Glutamatergic neuron (in vitro differentiated cells): ENCODE measurements around the gene CNN3. TPM values are rescaled to one million over a fixed set of nuclear protein-coding genes. Genes with fewer than 3 reads are reported as not detected.
A peak's percentile ranks its signal among the peaks of the same experiment; 100 is the strongest.

ENCODE experiments used
- DNase-seq: peaks from one replicate; pipeline ENCODE4 v3.0.0; 2022
- H3K27ac Mint-ChIP-seq: one replicate; pipeline ENCODE4 v1.8.0; 2020; ENCODE audit warnings: mild to moderate bottlenecking, mixed read lengths, inconsistent platforms; ENCODE audit not compliant: unreplicated experiment
- H3K27me3 Mint-ChIP-seq: one replicate; pipeline ENCODE4 v1.8.0; 2020; ENCODE audit warnings: mild to moderate bottlenecking, moderate library complexity, mixed read lengths, inconsistent platforms; ENCODE audit not compliant: unreplicated experiment
- H3K36me3 Mint-ChIP-seq: one replicate; pipeline ENCODE4 v1.8.0; 2020; ENCODE audit warnings: mild to moderate bottlenecking, mixed read lengths, inconsistent platforms; ENCODE audit not compliant: unreplicated experiment
- H3K4me1 Mint-ChIP-seq: one replicate; pipeline ENCODE4 v1.8.0; 2020; ENCODE audit warnings: mild to moderate bottlenecking, low read depth, mixed read lengths, inconsistent platforms; ENCODE audit not compliant: unreplicated experiment
- H3K4me3 Mint-ChIP-seq: one replicate; pipeline ENCODE4 v1.8.0; 2020; ENCODE audit warnings: mild to moderate bottlenecking, mixed read lengths, inconsistent platforms; ENCODE audit not compliant: unreplicated experiment
- H3K9me3 Mint-ChIP-seq: one replicate; pipeline ENCODE4 v1.8.0; 2020; ENCODE audit warnings: mild to moderate bottlenecking, moderate library complexity, mixed read lengths, inconsistent platforms; ENCODE audit not compliant: unreplicated experiment
- total RNA-seq: library from RNA; stranded (reverse); fragmentation: NEBNext Ultra II Directional; extraction: Animal tissue kit (Norgen Biotek cat#: 25700); gene quantifications from one replicate; pipeline ENCODE4 v1.2.1, GENCODE V29; 2021; ENCODE audit not compliant: unreplicated experiment
- TF ChIP-seq, protein P1 (sequence below): fragments of 200-600 bp; sonication (generic); IDR thresholded peaks from one replicate; pipeline ENCODE4 v1.5.0; 2021; ENCODE audit not compliant: partially characterized antibody, unreplicated experiment

Gene CNN3
- total RNA-seq, 1 donor from 2014 or later: 383 TPM

DNA sequence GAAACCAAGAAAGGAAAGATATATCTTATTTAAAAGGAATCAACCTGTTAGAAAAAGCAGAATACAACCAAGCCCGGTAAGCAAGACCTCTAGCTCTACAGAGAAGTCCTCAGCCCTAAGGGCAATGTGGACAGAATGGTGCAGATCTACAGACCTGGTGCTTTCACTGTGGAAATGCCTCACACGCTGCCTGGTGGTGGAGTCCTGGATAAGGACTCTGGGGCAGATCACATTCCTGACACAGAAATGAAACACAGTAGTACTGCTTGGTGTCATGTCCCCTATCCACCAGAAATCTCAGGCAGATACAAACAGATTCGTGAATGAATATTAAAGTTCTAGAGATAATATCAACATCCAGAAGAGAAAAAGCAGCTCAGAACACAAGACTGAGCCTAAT lies 6.8 kb downstream of the CNN3 start:
- H3K27ac Mint-ChIP-seq: no peak overlapping the region
- peaks cover 60% of the 10 kb centered on the region for H3K4me1 Mint-ChIP-seq
- peak overlapping the region; percentile 45 for H3K4me3 Mint-ChIP-seq
- peaks cover 9% of the 10 kb centered on the region for H3K9me3 Mint-ChIP-seq
- no peak for DNase-seq
- peaks cover 4% of the 10 kb centered on the region for H3K36me3 Mint-ChIP-seq
- TF ChIP-seq, protein P1, sequence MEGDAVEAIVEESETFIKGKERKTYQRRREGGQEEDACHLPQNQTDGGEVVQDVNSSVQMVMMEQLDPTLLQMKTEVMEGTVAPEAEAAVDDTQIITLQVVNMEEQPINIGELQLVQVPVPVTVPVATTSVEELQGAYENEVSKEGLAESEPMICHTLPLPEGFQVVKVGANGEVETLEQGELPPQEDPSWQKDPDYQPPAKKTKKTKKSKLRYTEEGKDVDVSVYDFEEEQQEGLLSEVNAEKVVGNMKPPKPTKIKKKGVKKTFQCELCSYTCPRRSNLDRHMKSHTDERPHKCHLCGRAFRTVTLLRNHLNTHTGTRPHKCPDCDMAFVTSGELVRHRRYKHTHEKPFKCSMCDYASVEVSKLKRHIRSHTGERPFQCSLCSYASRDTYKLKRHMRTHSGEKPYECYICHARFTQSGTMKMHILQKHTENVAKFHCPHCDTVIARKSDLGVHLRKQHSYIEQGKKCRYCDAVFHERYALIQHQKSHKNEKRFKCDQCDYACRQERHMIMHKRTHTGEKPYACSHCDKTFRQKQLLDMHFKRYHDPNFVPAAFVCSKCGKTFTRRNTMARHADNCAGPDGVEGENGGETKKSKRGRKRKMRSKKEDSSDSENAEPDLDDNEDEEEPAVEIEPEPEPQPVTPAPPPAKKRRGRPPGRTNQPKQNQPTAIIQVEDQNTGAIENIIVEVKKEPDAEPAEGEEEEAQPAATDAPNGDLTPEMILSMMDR: no peak
- no peaks in the 10 kb centered on the region for H3K27me3 Mint-ChIP-seq

DNA sequence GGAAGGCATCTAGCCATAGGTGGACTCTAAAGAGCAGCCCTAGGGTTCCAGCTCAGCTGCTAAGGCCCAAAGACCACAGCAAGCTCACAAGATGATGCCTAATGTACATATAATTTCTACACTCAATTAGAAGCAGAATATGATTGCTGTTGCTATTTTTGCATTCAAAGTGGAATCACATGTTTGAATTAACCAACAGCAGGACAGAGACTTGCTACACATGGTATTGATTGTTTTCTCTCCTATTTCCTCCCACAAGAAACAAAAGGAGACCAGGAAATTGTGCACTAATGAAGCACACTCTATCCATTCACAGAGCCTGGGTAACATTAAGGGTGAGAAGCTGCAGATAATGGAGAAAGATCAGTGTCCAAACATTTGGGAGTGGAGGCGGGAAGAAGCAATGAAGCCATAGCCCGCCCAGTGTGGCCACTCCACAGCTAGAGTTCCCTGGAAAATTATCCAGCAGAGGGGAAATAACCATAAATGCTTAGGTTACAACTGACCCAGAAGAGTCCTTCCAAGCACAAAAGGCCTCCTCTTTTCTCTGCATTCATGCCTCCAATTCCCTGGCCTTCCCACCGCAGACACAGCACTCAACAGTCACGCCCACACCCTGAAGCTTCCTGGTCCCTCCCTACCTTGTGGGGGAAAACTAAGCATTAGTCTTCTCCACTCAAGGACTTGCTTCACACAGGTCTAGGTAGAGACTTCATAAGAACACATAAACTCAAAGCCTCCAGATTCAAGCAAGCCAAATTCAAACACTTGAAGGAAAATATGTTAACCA lies 7.5 kb downstream of the CNN3 start:
- H3K4me3 Mint-ChIP-seq: peak overlapping the region; percentile 45
- TF ChIP-seq, protein P1: no peak
- no peaks in the 10 kb centered on the region for H3K27me3 Mint-ChIP-seq
- peaks cover 4% of the 10 kb centered on the region for H3K36me3 Mint-ChIP-seq
- no peak for DNase-seq
- H3K27ac Mint-ChIP-seq: peak overlapping the region; percentile 77
- H3K4me1 Mint-ChIP-seq: peaks cover 59% of the 10 kb centered on the region
- peaks cover 8% of the 10 kb centered on the region for H3K9me3 Mint-ChIP-seq

DNA sequence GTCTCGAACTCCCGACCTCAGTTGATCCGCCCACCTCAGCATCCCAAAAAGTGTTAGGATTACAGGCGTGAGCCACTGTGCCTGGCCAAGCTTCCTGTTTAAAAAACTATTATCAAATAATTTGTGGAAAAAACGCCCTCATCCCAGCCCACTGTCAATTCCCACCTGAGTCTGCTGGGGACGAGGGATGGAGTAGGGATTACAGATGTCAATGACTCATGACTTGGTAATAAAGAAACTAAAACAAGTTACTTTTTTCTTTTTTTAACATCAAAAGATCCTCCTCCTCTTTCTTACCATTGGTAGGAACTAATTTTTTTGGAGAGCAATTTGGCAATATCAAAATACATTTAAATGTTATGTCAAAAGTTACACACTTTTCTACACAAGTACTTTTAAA lies 9.7 kb downstream of the CNN3 start:
- H3K27ac Mint-ChIP-seq: no peak overlapping the region
- TF ChIP-seq, protein P1: no peak
- peaks cover 4% of the 10 kb centered on the region for H3K36me3 Mint-ChIP-seq
- peaks cover 59% of the 10 kb centered on the region for H3K4me1 Mint-ChIP-seq
- no peak for DNase-seq
- peaks cover 7% of the 10 kb centered on the region for H3K9me3 Mint-ChIP-seq
- no peak overlapping the region for H3K4me3 Mint-ChIP-seq
- H3K27me3 Mint-ChIP-seq: no peaks in the 10 kb centered on the region

DNA sequence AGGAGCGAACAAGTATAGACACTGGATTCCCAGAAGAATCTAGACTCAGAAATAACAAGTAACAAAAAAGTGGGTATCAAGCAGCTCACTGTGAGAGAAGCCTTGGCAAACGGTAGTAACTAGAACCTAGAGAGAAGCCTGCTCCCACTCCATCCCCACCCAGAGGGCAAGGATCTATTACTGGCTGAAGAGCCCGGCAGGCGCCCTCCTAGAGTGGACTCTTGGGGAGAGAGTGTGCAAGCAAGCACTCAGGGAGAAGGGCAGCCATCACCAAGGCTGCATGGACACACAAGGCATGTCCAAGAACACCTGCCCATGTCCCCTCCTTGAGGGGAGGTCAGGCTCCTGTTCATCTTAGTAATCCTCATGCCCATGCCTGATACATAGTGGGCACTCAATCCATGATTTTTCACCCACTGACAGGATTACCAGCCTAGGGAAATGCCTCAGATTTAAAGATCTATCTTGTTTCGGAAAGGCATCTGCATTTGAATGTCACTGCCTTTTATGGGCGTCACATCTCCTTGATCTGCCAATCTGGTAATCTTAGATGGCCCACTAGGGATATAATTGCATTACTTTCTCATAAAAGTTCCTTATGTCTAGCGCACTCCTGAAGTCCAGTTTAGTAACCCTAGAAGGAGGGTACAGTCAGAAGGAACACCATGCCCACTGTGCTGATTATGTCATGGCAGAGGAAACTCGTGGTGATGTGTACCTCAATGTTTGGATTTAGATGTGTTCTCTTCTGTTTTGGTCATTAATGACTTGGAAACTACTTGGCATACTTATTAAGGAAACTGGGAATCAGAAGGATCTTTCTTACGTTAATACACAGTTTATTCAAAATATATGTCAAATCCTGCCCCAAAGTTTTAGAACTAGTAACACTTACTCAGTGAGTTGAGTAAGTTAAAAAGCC lies 14.4 kb downstream of the CNN3 start:
- no peak overlapping the region for H3K27ac Mint-ChIP-seq
- peaks cover 49% of the 10 kb centered on the region for H3K4me1 Mint-ChIP-seq
- peaks cover 2% of the 10 kb centered on the region for H3K27me3 Mint-ChIP-seq
- H3K9me3 Mint-ChIP-seq: peaks cover 10% of the 10 kb centered on the region
- TF ChIP-seq, protein P1: no peak
- no peak overlapping the region for H3K4me3 Mint-ChIP-seq
- DNase-seq: no peak
- H3K36me3 Mint-ChIP-seq: peaks cover 9% of the 10 kb centered on the region

DNA sequence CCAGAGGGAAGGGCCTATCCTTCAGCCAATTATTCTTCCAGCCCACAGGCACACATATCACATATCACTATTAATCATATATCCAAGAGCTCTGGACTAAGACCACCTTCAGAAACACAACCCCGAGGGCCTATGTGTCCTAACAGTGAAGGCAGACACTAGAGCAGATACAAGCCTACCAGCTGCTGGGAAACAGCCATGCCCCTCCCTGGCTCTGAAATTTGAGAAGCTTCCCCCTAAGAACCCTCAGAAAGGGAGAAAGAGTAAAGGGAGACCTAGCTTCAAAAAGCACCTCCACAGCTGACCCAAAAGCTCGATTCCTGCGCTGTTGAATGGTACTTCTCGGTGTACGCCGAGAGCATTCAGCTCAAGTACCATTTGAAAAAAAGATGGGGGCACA lies 17.4 kb downstream of the CNN3 start:
- H3K27me3 Mint-ChIP-seq: peaks cover 2% of the 10 kb centered on the region
- peaks cover 10% of the 10 kb centered on the region for H3K9me3 Mint-ChIP-seq
- peak overlapping the region; percentile 44 for H3K27ac Mint-ChIP-seq
- peaks cover 5% of the 10 kb centered on the region for H3K36me3 Mint-ChIP-seq
- no peak for DNase-seq
- TF ChIP-seq, protein P1: no peak
- H3K4me3 Mint-ChIP-seq: peak overlapping the region; percentile 21
- peaks cover 36% of the 10 kb centered on the region for H3K4me1 Mint-ChIP-seq
